GM18499 (cell line): ENCODE results near the gene TMUB2.
"Not testable (repeated sequence)": the region's sequence is repeated elsewhere in the genome, so short reads cannot be mapped to it uniquely, and the experiment has no call there.

ENCODE experiments used
- ATAC-seq: cut with Tn5 transposase; IDR thresholded peaks from one replicate; pipeline ENCODE4 v1.9.1; 2021; ENCODE audit warnings: moderate number of reproducible peaks; ENCODE audit not compliant: insufficient read depth, unreplicated experiment

TMUB2 gene

GRCh38 chr17:44186307-44187130, at the start of gene TMUB2:
TSS of gene TMUB2 (plus strand) at chr17:44186972. CDS start at chr17:44187709, 737 bp downstream.
- ATAC-seq: peak; percentile 83

- no peak for ATAC-seq
Observed at GRCh38 chr17:44137891-44138709, 48.7 kb upstream of the TMUB2 start.

DNA sequence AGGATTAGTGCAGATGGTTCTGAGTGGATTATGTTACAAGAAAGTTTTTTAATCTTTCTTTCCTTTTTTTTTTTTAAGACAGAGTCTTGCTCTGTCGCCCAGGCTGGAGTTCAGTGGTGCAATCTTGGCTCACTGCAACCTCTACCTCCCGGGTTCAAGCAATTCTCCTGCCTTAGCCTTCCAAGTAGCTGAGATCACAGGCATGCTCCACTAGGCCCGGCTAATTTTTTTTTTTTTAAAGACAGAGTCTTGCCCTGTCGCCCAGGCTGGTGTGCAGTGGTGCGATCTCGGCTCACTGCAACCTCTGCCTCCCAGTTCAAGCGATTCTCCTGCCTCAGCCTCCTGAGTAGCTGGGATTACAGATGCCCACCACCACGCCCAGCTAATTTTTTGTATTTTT, 42.9 kb upstream of the TMUB2 start:
- ATAC-seq: not testable (repeated sequence)

DNA sequence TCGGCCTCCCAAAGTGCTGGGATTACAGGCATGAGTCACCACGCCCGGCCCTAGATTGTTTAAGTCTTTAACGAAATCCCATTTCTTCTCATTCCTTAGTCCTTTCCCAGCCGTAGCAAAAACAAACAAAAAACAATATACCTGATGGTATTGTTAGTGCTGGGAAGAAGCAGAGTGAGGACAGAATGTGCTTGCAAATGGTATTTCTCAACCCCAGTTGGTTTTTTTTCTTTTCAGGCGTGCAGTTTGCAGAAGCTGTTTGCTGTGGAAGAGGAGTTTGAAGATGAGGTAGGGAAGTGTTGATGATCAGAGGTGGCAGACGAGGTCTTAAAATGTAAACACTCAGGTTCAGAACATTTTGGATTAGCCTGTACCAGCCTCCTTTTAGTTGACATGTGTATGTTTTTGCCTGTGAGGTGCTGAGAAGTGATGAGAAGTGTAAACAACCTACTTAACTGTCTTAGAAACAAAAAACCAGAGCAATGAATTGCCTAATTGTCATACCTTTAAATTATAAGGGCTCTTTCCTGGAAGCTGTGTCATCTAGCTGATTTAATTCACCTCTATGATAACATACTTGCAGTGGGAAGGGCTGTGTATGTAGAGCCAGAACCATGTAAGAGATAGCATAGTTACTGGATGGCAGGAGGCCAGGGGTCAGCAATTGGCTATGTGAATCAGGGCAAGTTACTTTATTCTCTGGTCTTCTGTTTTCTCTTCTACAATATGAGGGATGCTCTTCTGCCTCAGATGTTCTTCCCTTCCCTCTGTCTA, 41.6 kb upstream of the TMUB2 start:
- no peak for ATAC-seq

- no peak for ATAC-seq
Observed at GRCh38 chr17:44146375-44147346, 40.1 kb upstream of the TMUB2 start.

GRCh38 chr17:44147812-44148211, 39.0 kb upstream of the TMUB2 start:
- ATAC-seq: no peak

DNA sequence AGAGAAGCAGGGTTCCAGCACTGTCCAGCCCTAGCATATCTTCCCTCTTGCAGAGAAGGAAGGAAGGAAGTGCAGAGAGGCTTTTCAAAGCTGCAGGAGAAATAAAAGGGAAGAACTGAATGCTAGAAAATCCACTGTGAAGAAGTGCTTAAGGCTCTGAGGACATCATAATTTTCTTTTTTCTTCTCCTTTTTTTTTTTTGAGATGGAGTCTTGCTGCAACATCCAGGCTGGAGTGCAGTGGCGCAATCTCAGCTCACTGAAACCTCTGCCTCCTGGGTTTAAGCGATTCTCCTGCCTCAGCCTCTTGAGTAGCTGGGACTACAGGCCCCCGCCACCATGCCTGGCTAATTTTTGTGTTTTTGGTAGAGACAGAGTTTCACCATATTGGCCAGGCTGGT, 37.7 kb upstream of the TMUB2 start:
- ATAC-seq: not testable (repeated sequence)

DNA sequence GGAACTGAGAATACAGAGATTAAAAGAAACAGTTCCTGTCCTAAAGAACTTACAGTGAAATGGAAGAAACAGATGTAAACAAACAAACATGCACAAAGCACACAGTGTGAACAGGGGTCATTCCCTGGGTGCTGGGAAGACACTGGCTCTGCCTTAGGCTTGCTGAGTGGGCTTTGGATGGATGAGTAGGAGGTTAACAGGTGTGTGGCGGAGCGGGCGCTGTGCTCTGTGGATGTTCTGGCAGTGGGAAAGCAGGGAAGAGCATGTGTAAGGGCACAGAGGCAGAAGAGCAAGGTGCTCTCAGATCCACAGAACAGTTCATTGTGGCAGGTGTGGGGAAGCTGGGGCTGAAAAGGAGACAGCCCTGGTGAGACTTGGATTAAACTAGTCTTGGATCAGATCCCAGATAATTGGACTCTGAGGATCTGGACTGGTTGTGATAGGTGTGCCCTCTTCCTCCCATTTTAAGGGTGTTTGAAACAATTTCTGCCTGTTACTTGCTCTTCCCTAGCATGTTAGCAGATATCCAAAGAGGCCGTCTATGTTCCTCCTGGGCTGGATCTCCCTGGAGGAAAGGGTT, 36.9 kb upstream of the TMUB2 start:
- no peak for ATAC-seq

GRCh38 chr17:44152875-44153274, 33.9 kb upstream of the TMUB2 start:
- no peak for ATAC-seq

- no peak for ATAC-seq
Observed at GRCh38 chr17:44155488-44155887, 31.3 kb upstream of the TMUB2 start.

GRCh38 chr17:44159519-44160210, 27.1 kb upstream of the TMUB2 start:
- ATAC-seq: no peak

DNA sequence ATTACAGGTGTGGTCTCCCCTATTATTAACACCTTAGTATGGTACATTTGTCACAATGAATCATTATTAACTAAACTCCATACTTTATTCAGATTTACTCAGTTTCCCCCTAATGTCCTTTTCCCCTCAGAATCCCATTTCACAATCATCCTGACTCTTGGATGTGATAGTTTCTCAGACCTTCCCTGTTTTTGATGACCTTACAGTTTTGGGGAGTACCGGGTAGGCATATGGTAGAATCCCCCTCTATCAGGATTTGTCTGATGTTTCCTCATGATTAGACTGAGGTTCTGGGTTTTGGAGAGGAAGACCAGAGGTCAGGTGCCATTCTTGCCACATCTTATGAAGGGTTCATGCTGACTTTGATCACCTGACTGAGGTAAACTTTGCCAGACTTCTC, 22.3 kb upstream of the TMUB2 start:
- ATAC-seq: no peak

DNA sequence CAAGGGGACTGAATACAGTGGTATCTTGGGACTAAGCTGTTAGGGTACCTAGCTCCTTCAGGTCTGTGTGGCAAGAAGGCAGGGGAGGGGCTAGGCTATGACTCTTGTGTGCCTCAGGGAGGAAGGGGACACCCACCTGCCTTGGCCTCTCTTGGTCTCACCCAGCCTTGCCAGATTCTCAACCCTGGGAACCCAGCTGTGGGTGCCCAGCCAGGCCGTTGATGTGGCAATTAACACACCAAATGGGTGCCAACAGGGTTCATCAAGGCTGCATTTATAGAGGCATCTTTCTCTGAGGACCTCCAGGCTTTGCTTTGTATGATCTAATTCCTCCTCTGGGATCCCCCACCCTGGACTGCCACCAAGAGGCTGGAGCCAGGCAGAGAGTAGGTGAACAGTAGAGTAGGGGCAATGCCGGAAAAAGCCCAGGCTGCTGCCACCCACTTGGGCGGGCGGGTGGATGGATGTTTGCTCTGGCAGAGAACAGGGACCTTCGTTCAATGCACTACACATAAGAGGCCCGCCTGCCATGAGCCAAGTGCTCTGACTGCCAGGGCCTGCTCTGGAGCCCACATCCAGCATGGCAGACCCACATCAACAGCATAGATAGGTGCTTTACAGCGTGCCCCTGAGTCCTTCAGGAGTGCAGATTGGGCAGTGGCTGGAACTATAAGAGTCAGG, 19.5 kb upstream of the TMUB2 start:
- ATAC-seq: no peak

DNA sequence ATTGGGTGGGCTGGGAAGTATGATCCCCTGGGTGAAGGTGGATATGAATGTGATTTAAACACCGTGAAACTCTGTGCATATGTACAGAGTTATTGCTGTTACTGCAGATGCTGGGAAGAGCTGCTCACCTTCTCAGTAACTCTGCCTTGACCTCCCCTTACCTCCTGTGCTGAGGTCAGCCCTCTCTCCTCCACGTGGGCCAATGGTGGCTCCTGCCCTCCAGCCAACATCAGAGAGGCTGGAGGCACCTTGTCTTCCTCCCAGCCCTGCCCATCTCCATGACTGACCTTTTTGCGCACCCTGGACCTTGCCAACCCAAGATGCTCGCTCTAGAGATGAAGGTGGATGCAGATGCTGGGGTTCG, 16.7 kb upstream of the TMUB2 start:
- ATAC-seq: no peak

DNA sequence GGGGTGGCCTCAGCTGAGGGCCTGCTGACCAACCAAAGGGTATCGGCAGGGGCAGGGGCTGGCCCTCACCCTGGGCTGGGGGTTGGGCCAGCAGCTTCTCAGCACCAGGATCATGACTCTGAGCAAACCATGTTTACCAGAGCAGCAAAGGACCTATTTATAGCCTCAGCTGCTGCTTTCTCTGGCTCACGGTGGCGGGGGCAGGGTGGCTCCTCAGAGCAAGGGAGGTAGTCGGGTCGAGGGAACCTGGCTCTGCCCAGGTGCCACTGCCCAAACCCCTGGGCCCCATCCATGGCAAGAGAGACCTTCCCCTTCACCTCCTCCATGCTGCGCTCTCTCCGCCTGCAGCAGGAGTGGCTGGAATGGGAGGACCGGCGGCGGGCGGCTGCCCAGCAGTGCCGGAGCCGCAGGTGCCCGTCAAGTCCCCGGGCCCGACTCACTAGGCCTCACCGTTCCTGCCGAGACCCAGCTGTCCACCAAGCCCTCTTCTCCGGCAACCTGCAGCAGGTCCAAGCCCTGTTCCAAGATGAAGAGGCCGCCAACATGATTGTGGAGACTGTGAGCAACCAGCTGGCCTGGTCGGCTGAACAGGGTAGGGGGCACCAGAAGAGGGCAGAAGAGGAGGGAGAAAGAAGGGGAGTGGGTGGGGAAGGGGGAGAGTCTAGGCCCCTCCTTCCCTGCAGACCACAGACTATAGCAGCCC, 16.1 kb upstream of the TMUB2 start, which contains the start of gene ASB16:
TSS of gene ASB16 (plus strand) at position 206 of the 703 bp plus-strand sequence. CDS start at position 292, 86 bp downstream.
- ATAC-seq: no peak

GRCh38 chr17:44171931-44172455, 14.8 kb upstream of the TMUB2 start:
- ATAC-seq: no peak

DNA sequence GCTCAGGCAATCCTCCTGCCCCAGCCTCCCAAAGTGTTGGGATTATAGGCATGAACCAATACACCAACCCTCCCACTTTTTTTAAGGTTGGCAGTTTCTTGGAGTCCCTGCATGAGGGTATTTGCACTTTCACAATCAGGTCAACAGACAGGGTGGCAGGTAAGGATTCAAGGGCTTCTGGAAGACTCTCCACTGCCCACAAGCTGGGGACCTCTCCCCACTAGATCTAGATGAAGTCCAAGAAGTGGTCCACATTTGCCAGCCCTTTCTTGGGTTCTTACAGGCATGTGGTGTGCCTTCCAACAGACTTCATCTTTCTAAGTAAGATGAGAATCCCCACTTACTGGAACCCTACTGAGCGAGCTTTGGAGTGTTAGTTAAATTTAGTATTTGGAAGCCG, 12.3 kb upstream of the TMUB2 start:
- ATAC-seq: no peak
